Psoas muscle (tissue), 8 donors: ENCODE results near the gene FYN. TPM values are rescaled to one million over a fixed set of nuclear protein-coding genes. Genes with fewer than 3 reads are reported as not detected.
A peak's percentile ranks its signal among the peaks of the same experiment; 100 is the strongest.
"Not testable (repeated sequence)": the region's sequence is repeated elsewhere in the genome, so short reads cannot be mapped to it uniquely, and the experiment has no call there.

Source experiments
- ATAC-seq, 4 donors: fragments of 200-7000 bp; cut with Tn5 transposase; one replicate each; pipeline ENCODE4 v1.9.1; 2020; ENCODE audit warnings: moderate library complexity in 3 of 4, mild to moderate bottlenecking in 2 of 4
- DNase-seq, 2 donors: peaks; one replicate each; pipeline ENCODE4 v3.0.0-alpha.2; 2020
- H3K27ac ChIP-seq: fragments of 200-600 bp; one replicate; pipeline ENCODE4 v1.8.0; 2022
- H3K27me3 ChIP-seq, 3 donors: fragments of 200-600 bp in 1 of 3; one replicate each; pipeline versions ENCODE4 v1.6.1 to v1.8.0; 2013 to 2022; ENCODE audit warnings: low read length in 2 of 3, mild to moderate bottlenecking in 2 of 3, moderate library complexity in 1 of 3; ENCODE audit not compliant: insufficient read depth in 3 of 3
- H3K36me3 ChIP-seq, 2 donors: fragments of 200-600 bp in 1 of 2; one replicate each; pipeline versions ENCODE4 v1.6.1 to v1.8.0; 2013 to 2022; ENCODE audit warnings: low read depth in 1 of 2, mild to moderate bottlenecking in 1 of 2, moderate library complexity in 1 of 2; ENCODE audit not compliant: insufficient read depth in 1 of 2
- H3K4me1 ChIP-seq: fragments of 200-600 bp; one replicate; pipeline ENCODE4 v1.8.0; 2022
- H3K4me3 ChIP-seq: fragments of 200-600 bp; one replicate; pipeline ENCODE4 v1.8.0; 2022; ENCODE audit warnings: mild to moderate bottlenecking
- H3K9me3 ChIP-seq: fragments of 200-600 bp; one replicate; pipeline ENCODE4 v1.8.0; 2022
- WGBS, 3 donors: extraction: QIAGEN DNeasy Blood & Tissue Kit; methylation state at CpG; one replicate each; pipeline versions ENCODE4 v1.1.6 to v1.1.7; 2013; 5-methylcytosine and 5-hydroxymethylcytosine counted together
- intact Hi-C, 2 donors: fragments of 100-400 bp; cut with DNase I; formaldehyde crosslinking; loops; one replicate each; pipeline versions ENCODE4 v1.11.0 to v1.14.2; 2022
- polyA plus RNA-seq, 3 donors: library from polyadenylated mRNA; stranded (reverse); fragments of 200-250 nt; gene quantifications; one replicate each; pipeline ENCODE4 v1.2.3, GENCODE V29; 2013
- total RNA-seq, 4 donors: library from RNA; stranded (reverse); fragmentation: NEBNext Ultra II Directional in 2 of 4; extraction: Animal tissue kit (Norgen Biotek cat#: 25700) in 2 of 4; gene quantifications; one replicate each; pipeline versions ENCODE4 v1.2.1 to v1.2.4, GENCODE V29; 2021 to 2023
- TF ChIP-seq, protein P1 (sequence below): fragments of 200-600 bp; IDR thresholded peaks from one replicate; pipeline ENCODE4 v1.8.0; 2022; ENCODE audit warnings: antibody characterized with exemption
- donor health status: healthy with polysubstance abuse.
- donor health status: DM: no; HTN: no; CAD: no; lungs with moderate emphysema.
- donor health status: Bipolar disorder and iron deficiency.
- donor health status: healthy.
- donor health status: DM: yes; HTN: yes; CAD: no.
- donor health status: DM: no; HTN: no; CAD: no.
- donor health status: DM: no; HTN: no; CAD: no.
- donor health status: DM: yes; HTN: yes; CAD: no.

Gene FYN
- total and polyA plus RNA-seq, 7 donors = 7.1 to 27.8 (median 12.3) TPM

DNA sequence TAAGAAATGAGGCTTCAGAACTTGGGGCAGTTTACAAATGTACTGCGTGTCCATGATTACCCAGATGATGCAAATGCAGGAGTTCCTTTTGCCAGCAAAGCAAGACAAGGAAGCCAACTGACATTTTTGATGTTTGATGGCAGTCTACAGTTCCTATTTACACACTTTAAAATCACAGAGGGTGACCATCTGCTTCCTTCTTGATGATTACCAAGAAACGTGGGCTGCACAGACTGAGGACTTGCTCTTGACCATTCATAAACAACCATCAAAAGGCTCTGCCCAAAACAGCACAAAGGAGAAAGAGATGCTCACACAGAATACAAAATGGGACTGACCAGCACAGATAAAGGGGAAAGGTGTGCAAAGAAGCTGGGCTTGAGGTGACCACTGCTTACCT, 187.7 kb downstream of the FYN start:
- 53 to 79% (median 68%) methylated on average over 2 of the region's 2 CpGs for WGBS, 3 donors
- Histone ChIP-seq H3K4me1 (peaks cover 14% of the 10 kb centered on the region), H3K9me3 (no peaks in the 10 kb centered on the region), H3K27ac (peak overlapping the region; percentile 31), H3K4me3 (no peak overlapping the region), H3K36me3 (no peaks in the 10 kb centered on the region), H3K27me3 (no peaks in the 10 kb centered on the region)
- DNase-seq (no peak), ATAC-seq (no peak)
- TF ChIP-seq, protein P1, sequence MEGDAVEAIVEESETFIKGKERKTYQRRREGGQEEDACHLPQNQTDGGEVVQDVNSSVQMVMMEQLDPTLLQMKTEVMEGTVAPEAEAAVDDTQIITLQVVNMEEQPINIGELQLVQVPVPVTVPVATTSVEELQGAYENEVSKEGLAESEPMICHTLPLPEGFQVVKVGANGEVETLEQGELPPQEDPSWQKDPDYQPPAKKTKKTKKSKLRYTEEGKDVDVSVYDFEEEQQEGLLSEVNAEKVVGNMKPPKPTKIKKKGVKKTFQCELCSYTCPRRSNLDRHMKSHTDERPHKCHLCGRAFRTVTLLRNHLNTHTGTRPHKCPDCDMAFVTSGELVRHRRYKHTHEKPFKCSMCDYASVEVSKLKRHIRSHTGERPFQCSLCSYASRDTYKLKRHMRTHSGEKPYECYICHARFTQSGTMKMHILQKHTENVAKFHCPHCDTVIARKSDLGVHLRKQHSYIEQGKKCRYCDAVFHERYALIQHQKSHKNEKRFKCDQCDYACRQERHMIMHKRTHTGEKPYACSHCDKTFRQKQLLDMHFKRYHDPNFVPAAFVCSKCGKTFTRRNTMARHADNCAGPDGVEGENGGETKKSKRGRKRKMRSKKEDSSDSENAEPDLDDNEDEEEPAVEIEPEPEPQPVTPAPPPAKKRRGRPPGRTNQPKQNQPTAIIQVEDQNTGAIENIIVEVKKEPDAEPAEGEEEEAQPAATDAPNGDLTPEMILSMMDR = no peak
- intact Hi-C loops = no loop called here

DNA sequence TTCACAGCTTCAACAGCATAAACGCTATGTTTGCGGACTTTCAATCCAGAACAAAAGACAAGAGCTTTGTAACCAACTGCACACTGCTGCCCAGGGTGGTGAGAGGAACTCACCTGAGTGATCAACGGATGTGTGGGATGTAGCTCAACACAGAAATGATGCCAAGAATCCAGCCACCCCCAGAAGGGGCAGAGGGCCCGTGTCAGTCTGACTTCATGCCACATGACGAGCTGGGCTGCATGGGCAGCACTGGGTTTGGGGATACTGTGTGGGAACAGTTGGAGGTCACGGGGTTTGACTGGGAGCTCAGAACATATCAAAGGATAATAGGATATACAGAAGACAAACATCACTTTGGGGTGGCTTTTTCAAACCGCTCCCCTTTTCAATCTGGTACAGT, 188.2 kb downstream of the FYN start:
- H3K27me3 ChIP-seq = no peaks in the 10 kb centered on the region
- H3K27ac ChIP-seq = peak overlapping the region; percentile 31
- no peaks in the 10 kb centered on the region for H3K9me3 ChIP-seq
- H3K36me3 ChIP-seq = no peaks in the 10 kb centered on the region
- ATAC-seq (no peak), DNase-seq (no peak)
- WGBS, 3 donors = 78 to 96% (median 85%) methylated on average over 7 of the region's 7 CpGs
- no peak overlapping the region for H3K4me3 ChIP-seq
- peaks cover 19% of the 10 kb centered on the region for H3K4me1 ChIP-seq
- intact Hi-C loops = no loop called here
- TF ChIP-seq, protein P1 = no peak

DNA sequence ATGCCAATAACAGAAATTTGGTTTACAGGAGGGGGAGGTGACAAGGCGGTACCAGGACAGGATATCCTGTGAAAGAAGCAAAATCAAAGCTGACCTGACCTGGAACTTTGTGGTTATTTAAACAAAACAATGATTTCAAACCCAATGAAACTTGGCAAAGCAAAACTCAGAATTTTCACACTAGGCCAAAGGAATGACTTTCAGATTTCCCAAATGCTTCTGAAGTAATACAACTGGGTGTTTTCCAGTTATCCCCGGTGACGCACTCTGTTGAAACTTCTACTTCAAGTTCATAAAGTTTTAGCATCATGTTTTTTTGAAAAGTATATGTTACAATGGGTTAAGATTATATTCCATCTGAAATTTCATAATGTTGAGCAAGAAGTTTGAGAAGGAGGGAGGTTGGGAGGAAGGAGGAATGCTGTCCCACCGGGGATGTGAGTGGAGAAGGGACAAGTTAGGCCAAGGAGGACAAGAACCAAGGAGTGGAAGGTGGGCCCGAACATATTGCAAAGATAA, 189.4 kb downstream of the FYN start:
- Histone ChIP-seq H3K27ac (peak overlapping the region; percentile 44), H3K4me3 (no peak overlapping the region), H3K4me1 (peaks cover 25% of the 10 kb centered on the region), H3K9me3 (no peaks in the 10 kb centered on the region), H3K27me3 (no peaks in the 10 kb centered on the region), H3K36me3 (no peaks in the 10 kb centered on the region)
- DNase-seq (peak in 1 of 2 donors; percentile 60), ATAC-seq (peak in 3 of 4 donors; percentile 30 to 47 (median 31))
- TF ChIP-seq, protein P1 = no peak
- 59 to 65% (median 62%) methylated on average over 5 of the region's 5 CpGs for WGBS, 3 donors
- intact Hi-C loops = no loop called here

DNA sequence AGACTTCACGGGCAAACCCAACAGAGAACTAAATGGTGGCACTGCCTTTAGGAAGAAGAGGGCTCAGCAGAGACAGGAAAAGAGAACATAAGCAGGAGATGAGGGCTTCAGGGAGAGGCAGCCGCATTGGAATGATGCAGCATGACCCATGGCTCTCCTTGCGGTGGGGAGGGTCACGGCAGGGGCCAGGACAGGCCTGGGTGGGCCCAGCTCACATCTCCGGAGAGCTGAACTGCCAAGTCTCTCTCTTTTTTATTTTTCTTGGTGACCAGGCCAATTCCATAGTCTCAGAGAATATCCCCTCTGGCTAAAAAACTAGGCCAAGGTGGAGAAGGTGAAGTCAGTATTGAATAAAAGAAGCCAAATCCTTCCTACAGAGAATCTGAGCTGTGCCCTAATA, 190.1 kb downstream of the FYN start:
- H3K9me3 ChIP-seq = no peaks in the 10 kb centered on the region
- DNase-seq (no peak), ATAC-seq (no peak)
- H3K36me3 ChIP-seq = no peaks in the 10 kb centered on the region
- TF ChIP-seq, protein P1 = no peak
- peaks cover 25% of the 10 kb centered on the region for H3K4me1 ChIP-seq
- H3K27ac ChIP-seq = peak overlapping the region; percentile 2
- 70 to 81% (median 80%) methylated on average over 5 of the region's 5 CpGs for WGBS, 3 donors
- H3K27me3 ChIP-seq = no peaks in the 10 kb centered on the region
- no peak overlapping the region for H3K4me3 ChIP-seq
- intact Hi-C loops = no loop called here

DNA sequence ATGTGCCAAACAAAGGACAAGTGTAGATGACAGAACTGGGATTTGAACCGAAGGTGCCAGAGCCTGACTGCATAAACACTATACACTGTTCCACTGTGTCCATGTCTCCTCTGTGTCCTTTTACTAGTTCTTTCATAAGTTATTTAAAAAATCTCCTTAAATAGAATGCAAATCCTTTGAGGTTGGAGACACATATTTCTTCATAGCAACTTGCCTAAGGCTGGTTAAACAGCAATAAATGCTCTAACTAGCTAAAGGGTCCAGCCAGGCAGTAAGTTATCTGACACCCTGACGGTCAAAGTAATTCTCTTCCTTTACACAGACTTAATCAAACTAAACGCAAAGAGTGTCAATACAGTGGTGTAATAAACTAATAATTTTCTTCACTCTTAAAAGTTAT, 191.4 kb downstream of the FYN start:
- H3K27me3 ChIP-seq = no peaks in the 10 kb centered on the region
- H3K36me3 ChIP-seq = no peaks in the 10 kb centered on the region
- intact Hi-C loops = no loop called here
- 76 to 88% (median 81%) methylated on average over 3 of the region's 3 CpGs for WGBS, 3 donors
- H3K9me3 ChIP-seq = no peaks in the 10 kb centered on the region
- TF ChIP-seq, protein P1 = no peak
- ATAC-seq = no peak
- no peak overlapping the region for H3K27ac ChIP-seq
- DNase-seq = no peak
- peaks cover 25% of the 10 kb centered on the region for H3K4me1 ChIP-seq
- no peak overlapping the region for H3K4me3 ChIP-seq

DNA sequence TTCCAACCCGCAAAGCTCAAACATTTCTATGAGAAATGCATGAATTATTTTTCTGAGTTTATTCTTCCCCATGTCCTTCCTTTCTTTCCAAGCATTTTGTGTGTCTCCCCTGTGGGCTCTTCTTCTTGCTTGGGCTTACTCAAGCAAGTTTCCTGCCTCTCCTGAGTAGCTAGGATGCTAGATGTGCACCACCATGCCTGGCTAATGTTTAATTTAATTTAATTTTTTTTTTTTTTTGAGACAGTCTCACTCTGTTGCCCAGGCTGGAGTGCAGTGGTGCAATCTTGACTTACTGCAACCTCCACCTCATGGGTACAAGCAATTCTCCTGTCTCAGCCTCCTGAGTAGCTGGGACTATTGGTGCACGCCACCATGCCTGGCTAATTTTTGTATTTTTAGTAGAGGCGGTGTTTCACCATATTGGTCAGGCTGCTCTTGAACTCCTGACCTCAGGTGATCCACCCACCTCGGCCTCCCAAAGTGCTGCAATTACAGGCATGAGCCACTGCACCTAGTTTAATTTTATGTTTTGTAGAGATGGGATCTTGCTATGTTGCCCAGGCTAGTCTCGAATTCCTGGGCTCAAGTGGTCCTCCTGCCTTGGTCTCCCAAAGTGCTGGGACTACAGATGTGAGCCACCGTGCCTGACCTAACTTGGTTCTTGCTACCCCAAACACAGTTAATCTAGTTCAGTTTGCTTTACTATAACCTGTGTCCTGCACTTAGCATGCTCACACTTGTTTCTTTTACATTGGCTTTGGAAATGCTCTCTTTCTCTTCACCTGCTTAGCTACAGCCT, 192.2 kb downstream of the FYN start:
- H3K27ac ChIP-seq, H3K9me3 ChIP-seq, H3K36me3 ChIP-seq, H3K27me3 ChIP-seq, H3K4me3 ChIP-seq, ATAC-seq, DNase-seq, intact Hi-C loops: not testable (repeated sequence)
- 97 to 99% (median 97%) methylated on average over 6 of the region's 6 CpGs for WGBS, 3 donors
- H3K4me1 ChIP-seq = peaks cover 25% of the 10 kb centered on the region
